Heart right ventricle (tissue), 16 donors: Measurements from ENCODE around the gene SARDH. TPM values are rescaled to one million over a fixed set of nuclear protein-coding genes. Genes with fewer than 3 reads are reported as not detected.

Experiments
- ATAC-seq, 8 donors: fragments of 200-7000 bp; cut with Tn5 transposase; one replicate each; pipeline ENCODE4 v1.9.1; 2020; ENCODE audit warnings: mild to moderate bottlenecking in 8 of 8, moderate library complexity in 8 of 8, moderate number of reproducible peaks in 1 of 8
- DNase-seq, 2 donors: peaks; one replicate each; pipeline ENCODE4 v3.0.0-alpha.2; 2020
- H3K27ac ChIP-seq, 10 donors: fragments of 200-600 bp; sonication (generic) in 2 of 10; one replicate each; pipeline versions ENCODE4 v1.5.0 to v1.8.0; 2020 to 2022; ENCODE audit warnings: mild to moderate bottlenecking in 3 of 10
- H3K27me3 ChIP-seq, 7 donors: fragments of 200-600 bp; one replicate each; pipeline ENCODE4 v1.8.0; 2021 to 2022; ENCODE audit warnings: mild to moderate bottlenecking in 2 of 7
- H3K36me3 ChIP-seq, 9 donors: fragments of 200-600 bp; sonication (generic) in 1 of 9; one replicate each; pipeline versions ENCODE4 v1.5.0 to v1.8.0; 2020 to 2022; ENCODE audit warnings: mild to moderate bottlenecking in 2 of 9
- H3K4me1 ChIP-seq, 9 donors: fragments of 200-600 bp; sonication (generic) in 1 of 9; one replicate each; pipeline versions ENCODE4 v1.5.0 to v1.8.0; 2020 to 2022; ENCODE audit warnings: mild to moderate bottlenecking in 4 of 9
- H3K4me3 ChIP-seq, 10 donors: fragments of 200-600 bp; sonication (generic) in 2 of 10; one replicate each; pipeline versions ENCODE4 v1.5.0 to v1.8.0; 2020 to 2022; ENCODE audit warnings: mild to moderate bottlenecking in 7 of 10, moderate library complexity in 2 of 10
- H3K9me3 ChIP-seq, 11 donors: fragments of 200-600 bp in 10 of 11; sonication (generic) in 2 of 11; one replicate each; pipeline versions ENCODE4 v1.5.0 to v1.8.0; 2013 to 2022; ENCODE audit warnings: mild to moderate bottlenecking in 2 of 11, control low read depth in 1 of 11, moderate library complexity in 1 of 11
- CTCF ChIP-seq, 9 donors: fragments of 200-600 bp; sonication (generic) in 2 of 9; IDR thresholded peaks; one replicate each; pipeline versions ENCODE4 v1.5.0 to v1.8.0; 2021 to 2022; ENCODE audit warnings: antibody characterized with exemption in 9 of 9, mild to moderate bottlenecking in 5 of 9, moderate library complexity in 1 of 9
- WGBS, 2 donors: extraction: QIAGEN DNeasy Blood & Tissue Kit; methylation state at CpG; one replicate each; pipeline ENCODE4 v1.1.7; 2013; ENCODE audit warnings: inconsistent platforms in 1 of 2; 5-methylcytosine and 5-hydroxymethylcytosine counted together
- intact Hi-C, 10 donors: fragments of 100-400 bp; cut with DNase I; formaldehyde crosslinking; loops; one replicate each; pipeline versions ENCODE4 v1.11.1 to v1.14.2; 2022
- polyA plus RNA-seq, 2 donors: library from polyadenylated mRNA; stranded (reverse); fragments of 200-250 nt; gene quantifications; one replicate each; pipeline ENCODE4 v1.2.3, GENCODE V29; 2013
- total RNA-seq, 10 donors: library from RNA; stranded (reverse); fragmentation: NEBNext Ultra II Directional in 3 of 10; extraction: Animal tissue kit (Norgen Biotek cat#: 25700) in 3 of 10; gene quantifications; one replicate each; pipeline versions ENCODE4 v1.2.1 to v1.2.4, GENCODE V29; 2021 to 2023
- donor health status: Arrhythmogenic right ventricular cardiomyopathy.
- donor health status: ischemic (EF 13 %, LVEDD 7.1; RV severe dilation, severe dysfunction).
- donor health status: healthy with polysubstance abuse.
- donor health status: DM: no; HTN: yes; CAD: no.
- donor health status: DM: no; HTN: no; CAD: no.
- donor health status: ischemic (EF 25% LVEDD 6.9; RV normal size, moderate dysfunction).
- donor health status: ischemic (EF 25% LVEDD 5.7; RV mildly dilated, moderate dysfunction).
- donor health status: healthy.
- donor health status: DM: yes; HTN: yes; CAD: no.
- donor health status: Ischemic cardiomyopathy.
- donor health status: ischemic (EF 35%, LVEDD 5.7; RV mildly dilated, moderate dysfunction).
- donor health status: nonischemic (EF 11% LVEDD 7.7; RV severe dilation, severe dysfunction).
- donor health status: DM: yes; HTN: yes; CAD: no.
- donor health status: PGD.
- donor health status: ischemic (EF 29% LVEDD 5.4; RV normal size, mild dysfunction).
- donor health status: nonischemic (EF 23%, LVEDD 6.1; RV moderate dilation, normal function).

The SARDH gene
- total and polyA plus RNA-seq, 12 donors, result 0.28 to 1.8 (median 0.53) TPM

- ATAC-seq, result no peak
- TF ChIP-seq CTCF (IDR thresholded peaks at IDR 0.05), result no peak
- peak overlapping the region in 2 of 10 donors; percentile 12 to 43 for H3K27ac ChIP-seq
- no peaks in the 10 kb centered on the region for H3K36me3 ChIP-seq
- H3K4me1 ChIP-seq, result peaks cover 5 to 40% (median 19%) of the 10 kb centered on the region in 9 donors
- WGBS, 2 donors, result 78% methylated on average over 25 of the region's 25 CpGs
- H3K27me3 ChIP-seq, result peaks cover 0 to 34% (median 28%) of the 10 kb centered on the region in 7 donors
- no peaks in the 10 kb centered on the region for H3K9me3 ChIP-seq
- no peak for DNase-seq
- intact Hi-C loops, result loop anchor here in 1 of 10 donors (10.0 kb wide), 1 partner anchor 129 kb away; no protein-coding TSS in a partner anchor
- H3K4me3 ChIP-seq, result no peak overlapping the region
Measured at GRCh38 chr9:133713150-133713959, 24.8 kb downstream of the SARDH start.

- ATAC-seq (no peak), DNase-seq (no peak)
- TF ChIP-seq CTCF (IDR thresholded peaks at IDR 0.05), result no peak
- Histone ChIP-seq H3K4me1 (peaks cover 5 to 47% (median 22%) of the 10 kb centered on the region in 9 donors), H3K4me3 (no peak overlapping the region), H3K36me3 (no peaks in the 10 kb centered on the region), H3K27me3 (peaks cover 0 to 36% (median 26%) of the 10 kb centered on the region in 7 donors), H3K27ac (peak overlapping the region in 4 of 10 donors; percentile 7 to 48 (median 22)), H3K9me3 (no peaks in the 10 kb centered on the region)
- intact Hi-C loops, result loop anchor here in 1 of 10 donors (10.0 kb wide), 1 partner anchor 128 kb away; no protein-coding TSS in a partner anchor
- 88 to 91% methylated on average over 22 of the region's 22 CpGs for WGBS, 2 donors
Measured at GRCh38 chr9:133712221-133713100, 25.7 kb downstream of the SARDH start.

- ATAC-seq (peak in 6 of 8 donors; percentile 7 to 40 (median 24)), DNase-seq (no peak)
- WGBS, 2 donors, result 69 to 83% methylated on average over 32 of the region's 32 CpGs
- H3K9me3 ChIP-seq, result no peaks in the 10 kb centered on the region
- no peak overlapping the region for H3K4me3 ChIP-seq
- peaks cover 0 to 36% (median 25%) of the 10 kb centered on the region in 7 donors for H3K27me3 ChIP-seq
- peaks cover 7 to 55% (median 25%) of the 10 kb centered on the region in 9 donors for H3K4me1 ChIP-seq
- intact Hi-C loops, result loop anchor here in 1 of 10 donors (10.0 kb wide), 1 partner anchor 127 kb away; no protein-coding TSS in a partner anchor
- peak overlapping the region in 5 of 10 donors; percentile 10 to 51 (median 33) for H3K27ac ChIP-seq
- no peaks in the 10 kb centered on the region for H3K36me3 ChIP-seq
- TF ChIP-seq CTCF (IDR thresholded peaks at IDR 0.05), result no peak
Measured at GRCh38 chr9:133711428-133712220, 26.5 kb downstream of the SARDH start.
